Astrocyte (in vitro differentiated cells and primary cell): ENCODE results near the gene NPEPL1.

Experiments used
- CTCF ChIP-seq: IDR thresholded peaks from 2 replicates; pipeline ENCODE4 v1.5.1; 2011; ENCODE audit warnings: low read depth, mild to moderate bottlenecking, inconsistent platforms, low read length, moderate library complexity; ENCODE audit not compliant: insufficient read depth
- EZH2 ChIP-seq: IDR thresholded peaks from 2 replicates; pipeline ENCODE4 v1.6.1; 2012; ENCODE audit warnings: mild to moderate bottlenecking, low read length, inconsistent platforms; ENCODE audit not compliant: insufficient read depth

- TF ChIP-seq CTCF (no peak), EZH2 (no peak)
Measured at GRCh38 chr20:58645412-58645968, 47.1 kb upstream of the NPEPL1 start.
